ENCODE measurements around the gene RXRA.

DNA sequence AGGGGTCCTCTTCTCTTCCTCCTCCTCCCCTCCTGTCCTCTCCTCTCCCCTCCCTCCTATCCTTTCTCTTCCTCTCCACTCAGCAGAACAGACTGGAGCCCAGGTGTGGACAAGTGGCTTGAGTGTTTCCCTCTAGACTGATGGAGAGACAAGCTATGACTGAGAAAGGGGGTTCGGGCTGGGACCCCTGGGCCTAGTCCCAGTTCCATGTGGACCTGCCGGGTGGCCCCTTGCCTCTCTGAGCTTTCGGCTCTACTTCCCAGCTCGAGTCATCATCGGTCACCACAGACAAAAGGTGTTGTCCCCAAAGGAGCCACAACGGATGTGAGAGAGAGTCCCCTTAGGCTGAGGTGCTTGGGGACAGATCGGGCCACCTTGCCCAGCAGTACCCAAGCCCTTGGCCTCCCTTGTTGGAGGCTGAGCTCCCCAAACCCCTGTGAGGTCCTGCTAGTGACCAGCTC lies 3.4 kb upstream of the RXRA start:
- TF ChIP-seq CEBPB (IDR thresholded peaks at IDR 0.05; ENCODE audit: borderline replicate concordance, low read depth, low read length) = no peak
- TF ChIP-seq, protein P1, sequence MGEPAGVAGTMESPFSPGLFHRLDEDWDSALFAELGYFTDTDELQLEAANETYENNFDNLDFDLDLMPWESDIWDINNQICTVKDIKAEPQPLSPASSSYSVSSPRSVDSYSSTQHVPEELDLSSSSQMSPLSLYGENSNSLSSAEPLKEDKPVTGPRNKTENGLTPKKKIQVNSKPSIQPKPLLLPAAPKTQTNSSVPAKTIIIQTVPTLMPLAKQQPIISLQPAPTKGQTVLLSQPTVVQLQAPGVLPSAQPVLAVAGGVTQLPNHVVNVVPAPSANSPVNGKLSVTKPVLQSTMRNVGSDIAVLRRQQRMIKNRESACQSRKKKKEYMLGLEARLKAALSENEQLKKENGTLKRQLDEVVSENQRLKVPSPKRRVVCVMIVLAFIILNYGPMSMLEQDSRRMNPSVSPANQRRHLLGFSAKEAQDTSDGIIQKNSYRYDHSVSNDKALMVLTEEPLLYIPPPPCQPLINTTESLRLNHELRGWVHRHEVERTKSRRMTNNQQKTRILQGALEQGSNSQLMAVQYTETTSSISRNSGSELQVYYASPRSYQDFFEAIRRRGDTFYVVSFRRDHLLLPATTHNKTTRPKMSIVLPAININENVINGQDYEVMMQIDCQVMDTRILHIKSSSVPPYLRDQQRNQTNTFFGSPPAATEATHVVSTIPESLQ (CRISPR knock-in tag; conservative IDR thresholded peaks at IDR 0.05) = no peak
